Measurements from ENCODE around the gene NR0B1. TPM values are rescaled to one million over a fixed set of nuclear protein-coding genes. Genes with fewer than 3 reads are reported as not detected.

Gene NR0B1, protein sequence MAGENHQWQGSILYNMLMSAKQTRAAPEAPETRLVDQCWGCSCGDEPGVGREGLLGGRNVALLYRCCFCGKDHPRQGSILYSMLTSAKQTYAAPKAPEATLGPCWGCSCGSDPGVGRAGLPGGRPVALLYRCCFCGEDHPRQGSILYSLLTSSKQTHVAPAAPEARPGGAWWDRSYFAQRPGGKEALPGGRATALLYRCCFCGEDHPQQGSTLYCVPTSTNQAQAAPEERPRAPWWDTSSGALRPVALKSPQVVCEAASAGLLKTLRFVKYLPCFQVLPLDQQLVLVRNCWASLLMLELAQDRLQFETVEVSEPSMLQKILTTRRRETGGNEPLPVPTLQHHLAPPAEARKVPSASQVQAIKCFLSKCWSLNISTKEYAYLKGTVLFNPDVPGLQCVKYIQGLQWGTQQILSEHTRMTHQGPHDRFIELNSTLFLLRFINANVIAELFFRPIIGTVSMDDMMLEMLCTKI
- total RNA-seq: not detected in 2 replicates

GRCh38 chrX:30309139-30309571 lies at the start of gene NR0B1:
Gene NR0B1, minus strand, starts transcription at chrX:30309390. Its CDS starts 27 bp downstream, at chrX:30309363.

Other genes starting within 250 kb of the NR0B1 start
- gene MAGEB2, start 93.8 kb downstream of the NR0B1 start, total RNA-seq: not detected in 2 replicates
- gene MAGEB3, start 78.7 kb downstream of the NR0B1 start, total RNA-seq: not detected in 2 replicates
- not detected in 2 replicates for gene MAGEB4, start 67.4 kb downstream of the NR0B1 start, total RNA-seq
- not detected in 2 replicates for gene MAGEB1, start 62.2 kb downstream of the NR0B1 start, total RNA-seq

Data from nasal cavity respiratory epithelium epithelial cell of viscerocranial mucosa (primary cell).